NCI-H2029 treated with DMSO at 0.1 percent for 48 hours (cell line): Measurements from ENCODE around the gene GMNC.

Experiments
- DNase-seq: peaks from one replicate; lab custom pipeline; 2025; lab: John Stamatoyannopoulos, UW

Gene GMNC

DNA sequence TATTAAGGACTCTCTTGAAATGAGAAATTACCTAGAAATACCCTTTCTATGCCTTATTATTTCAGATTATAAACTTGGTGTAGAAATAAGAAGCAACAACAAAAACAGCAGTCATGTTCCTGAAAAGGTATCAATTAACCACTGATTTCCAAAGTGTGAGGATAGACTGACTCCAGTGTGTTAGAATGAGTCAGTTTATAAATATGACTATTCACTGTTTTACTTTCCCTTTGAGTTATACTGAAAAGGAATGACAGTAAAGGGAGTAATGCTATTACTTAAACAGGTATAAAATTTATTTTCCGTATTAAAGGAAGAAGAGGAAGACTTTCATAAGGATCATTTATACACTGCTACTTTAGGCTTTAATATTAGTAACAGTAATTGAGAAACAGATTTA is 12.9 kb downstream of the GMNC start:
- DNase-seq = no peak

DNA sequence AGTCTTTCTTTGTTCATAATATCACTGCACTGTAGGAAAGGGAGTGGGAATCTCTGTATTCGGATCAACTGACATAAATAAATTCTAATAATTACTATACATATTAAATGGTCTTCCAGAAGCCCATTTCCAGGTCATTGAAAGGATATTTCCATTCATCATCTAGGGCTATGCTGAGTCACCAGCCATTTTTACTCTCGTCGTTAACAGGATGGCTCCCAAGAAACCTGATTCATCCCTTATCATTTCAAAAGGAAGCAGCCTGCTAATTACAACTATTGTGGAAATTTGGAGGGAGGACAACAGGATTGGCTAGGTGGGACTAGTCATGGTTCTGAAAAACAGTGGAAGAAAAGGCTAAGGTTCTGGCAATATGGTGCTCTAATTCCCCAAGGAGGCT is 13.6 kb downstream of the GMNC start:
- DNase-seq = no peak

DNA sequence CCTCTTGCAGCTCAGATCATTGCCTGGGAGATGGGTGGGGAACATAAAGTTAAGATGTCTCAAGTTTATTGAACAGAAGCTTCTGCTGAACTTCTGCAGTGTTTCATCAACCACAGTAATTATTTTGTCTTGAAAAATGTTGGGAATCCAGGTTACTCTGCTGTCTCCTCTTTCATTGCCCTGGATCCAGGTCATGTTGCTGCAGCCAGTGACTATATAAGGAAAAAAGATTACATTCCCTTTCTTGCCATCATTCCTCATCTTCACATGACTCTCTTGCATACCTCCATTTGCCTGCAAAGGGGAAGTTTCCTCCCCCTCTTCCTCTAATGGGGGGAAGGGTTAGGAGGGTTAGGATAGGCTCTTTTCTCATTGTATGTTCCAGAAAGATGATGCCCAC is 15.1 kb downstream of the GMNC start:
- DNase-seq = no peak

DNA sequence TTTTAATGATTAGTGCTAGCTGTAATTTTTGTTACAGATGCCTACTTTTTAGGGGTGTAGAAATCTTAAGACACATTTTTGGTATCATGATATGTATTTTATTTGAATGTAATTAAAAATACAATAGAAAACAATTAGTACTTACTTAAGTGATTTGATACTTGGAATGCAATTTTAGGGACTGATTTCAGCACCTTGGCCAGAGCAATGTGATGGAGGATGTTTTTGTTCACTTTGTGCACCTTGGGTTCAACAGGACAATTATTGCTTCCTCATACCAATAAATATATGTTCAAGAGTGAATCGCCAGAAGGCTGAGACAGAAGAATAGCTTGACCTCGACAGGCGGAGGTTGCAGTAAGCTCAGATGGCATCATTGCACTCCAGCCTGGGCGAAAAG is 22.3 kb downstream of the GMNC start:
- DNase-seq = no peak

GRCh38 chr3:190831225-190831624 is 31.3 kb downstream of the GMNC start:
- DNase-seq = no peak

GRCh38 chr3:190830031-190830430 is 32.5 kb downstream of the GMNC start:
- no peak for DNase-seq

- DNase-seq = no peak
Observed at GRCh38 chr3:190826018-190826417, 36.5 kb downstream of the GMNC start.

- DNase-seq = no peak
Observed at GRCh38 chr3:190825386-190826016, 37.0 kb downstream of the GMNC start.

DNA sequence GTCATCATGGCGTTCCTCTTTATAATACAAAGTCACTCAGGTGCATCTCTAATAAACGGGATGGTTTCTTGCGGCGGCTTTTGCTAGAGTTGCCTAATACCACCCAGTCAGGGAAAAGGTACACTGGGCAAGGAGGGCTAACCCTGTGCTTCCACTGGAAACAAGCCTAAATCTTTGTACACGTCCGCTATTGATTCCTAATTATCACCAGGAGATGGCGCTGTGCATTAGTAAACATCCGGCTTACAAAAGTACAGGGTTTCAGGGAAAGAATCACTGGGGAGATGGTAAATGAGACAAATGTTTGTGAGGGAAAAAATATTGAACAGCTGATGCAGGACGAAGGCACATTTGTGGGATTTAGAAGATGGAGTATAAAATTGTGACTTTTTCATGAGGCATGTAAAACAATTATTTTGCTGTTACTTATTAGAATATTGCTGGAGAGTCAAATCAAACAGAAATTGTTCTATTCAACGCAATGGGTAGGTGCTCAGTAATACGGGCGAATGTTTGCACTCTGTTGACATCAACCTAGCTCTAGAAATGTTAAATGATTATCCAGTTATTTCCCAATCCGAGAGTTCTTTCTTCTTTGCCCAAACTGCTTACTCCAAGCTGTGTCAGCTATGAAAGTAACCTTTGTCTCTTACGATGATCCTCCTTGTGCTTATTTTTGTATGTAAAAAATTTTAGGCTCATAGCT is 50.6 kb downstream of the GMNC start:
- DNase-seq = no peak

DNA sequence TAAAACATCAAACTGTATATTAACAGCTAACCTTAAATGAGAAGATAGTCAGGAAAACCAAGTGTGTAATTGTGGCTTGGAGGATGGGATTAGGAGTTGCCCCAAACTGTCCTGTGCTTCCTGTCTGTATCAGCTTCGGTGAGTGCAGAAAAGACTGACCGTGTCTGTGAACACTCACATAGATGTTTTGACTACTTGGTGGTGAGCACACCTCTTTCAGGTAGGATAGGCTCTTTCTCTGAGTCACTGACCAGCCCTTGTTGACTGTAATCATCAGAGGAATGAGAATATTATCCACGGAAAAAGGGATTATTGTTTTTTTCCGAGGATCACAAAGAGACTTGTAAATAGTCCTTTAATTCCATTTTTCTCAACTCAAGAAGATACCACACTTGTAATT is 51.5 kb downstream of the GMNC start:
- no peak for DNase-seq

GRCh38 chr3:190809351-190809750 is 53.1 kb downstream of the GMNC start:
- no peak for DNase-seq

- peak; percentile 1 for DNase-seq
Observed at GRCh38 chr3:190807719-190808375, 54.6 kb downstream of the GMNC start.
